Measurements from ENCODE around the gene PXYLP1.

GRCh38 chr3:141261472-141262307 lies 30.1 kb downstream of the PXYLP1 start:
- TF ChIP-seq CTCF (IDR thresholded peaks at IDR 0.05) (no peak), POLR2A (IDR thresholded peaks at IDR 0.05) (no peak), EP300 (IDR thresholded peaks at IDR 0.05) (no peak)

Measured in tibial nerve (tissue), 4 donors.